ENCODE data around the gene DHDDS.
A peak's percentile ranks its signal among the peaks of the same experiment; 100 is the strongest.

The DHDDS gene

GRCh38 chr1:26395754-26396153 lies 36.4 kb upstream of the DHDDS start:
- TF ChIP-seq ZFX (IDR thresholded peaks at IDR 0.05; ENCODE audit: borderline replicate concordance) (no peak), CTCF (IDR thresholded peaks at IDR 0.05) (no peak)
- no peak overlapping the region for H3K27ac ChIP-seq

- no peak overlapping the region for H3K27ac ChIP-seq
- TF ChIP-seq CTCF (IDR thresholded peaks at IDR 0.05) (no peak), ZFX (IDR thresholded peaks at IDR 0.05; ENCODE audit: borderline replicate concordance) (no peak)
These were observed 33.1 kb upstream of the DHDDS start for GRCh38 chr1:26399034-26399433.

- TF ChIP-seq CTCF (IDR thresholded peaks at IDR 0.05) (no peak), ZFX (IDR thresholded peaks at IDR 0.05; ENCODE audit: borderline replicate concordance) (no peak)
These were observed 30.2 kb upstream of the DHDDS start for GRCh38 chr1:26401891-26402290.

GRCh38 chr1:26403656-26404055 lies 28.5 kb upstream of the DHDDS start:
- no peak overlapping the region for H3K27ac ChIP-seq
- TF ChIP-seq ZFX (IDR thresholded peaks at IDR 0.05; ENCODE audit: borderline replicate concordance) (no peak), CTCF (IDR thresholded peaks at IDR 0.05) (no peak)

More at GRCh38 chr1:26401891-26402290, 30.2 kb upstream of the DHDDS start:
- no peak overlapping the region for H3K27ac ChIP-seq

- H3K27ac ChIP-seq = peak overlapping the region; percentile 70
- TF ChIP-seq CTCF (IDR thresholded peaks at IDR 0.05) (no peak), ZFX (IDR thresholded peaks at IDR 0.05; ENCODE audit: borderline replicate concordance) (no peak)
These were observed 27.5 kb upstream of the DHDDS start for GRCh38 chr1:26404641-26405040.

GRCh38 chr1:26405281-26405915 lies 26.7 kb upstream of the DHDDS start:
- H3K27ac ChIP-seq = peak overlapping the region; percentile 70
- no peak for TF ChIP-seq ZFX (IDR thresholded peaks at IDR 0.05; ENCODE audit: borderline replicate concordance)
- no peak for TF ChIP-seq CTCF (IDR thresholded peaks at IDR 0.05)

- TF ChIP-seq ZFX (IDR thresholded peaks at IDR 0.05; ENCODE audit: borderline replicate concordance) (no peak), CTCF (IDR thresholded peaks at IDR 0.05) (no peak)
- H3K27ac ChIP-seq = no peak overlapping the region
These were observed 23.5 kb upstream of the DHDDS start for GRCh38 chr1:26408604-26409003.

Measured in 22Rv1 (cell line).